GM19023 (cell line): ENCODE data around the gene CEP170.
"Not testable (repeated sequence)": the region's sequence is repeated elsewhere in the genome, so short reads cannot be mapped to it uniquely, and the experiment has no call there.

ENCODE experiments used
- ATAC-seq: cut with Tn5 transposase; IDR thresholded peaks from one replicate; pipeline ENCODE4 v1.9.1; 2021; ENCODE audit warnings: mild to moderate bottlenecking, moderate library complexity; ENCODE audit not compliant: unreplicated experiment

The CEP170 gene

DNA sequence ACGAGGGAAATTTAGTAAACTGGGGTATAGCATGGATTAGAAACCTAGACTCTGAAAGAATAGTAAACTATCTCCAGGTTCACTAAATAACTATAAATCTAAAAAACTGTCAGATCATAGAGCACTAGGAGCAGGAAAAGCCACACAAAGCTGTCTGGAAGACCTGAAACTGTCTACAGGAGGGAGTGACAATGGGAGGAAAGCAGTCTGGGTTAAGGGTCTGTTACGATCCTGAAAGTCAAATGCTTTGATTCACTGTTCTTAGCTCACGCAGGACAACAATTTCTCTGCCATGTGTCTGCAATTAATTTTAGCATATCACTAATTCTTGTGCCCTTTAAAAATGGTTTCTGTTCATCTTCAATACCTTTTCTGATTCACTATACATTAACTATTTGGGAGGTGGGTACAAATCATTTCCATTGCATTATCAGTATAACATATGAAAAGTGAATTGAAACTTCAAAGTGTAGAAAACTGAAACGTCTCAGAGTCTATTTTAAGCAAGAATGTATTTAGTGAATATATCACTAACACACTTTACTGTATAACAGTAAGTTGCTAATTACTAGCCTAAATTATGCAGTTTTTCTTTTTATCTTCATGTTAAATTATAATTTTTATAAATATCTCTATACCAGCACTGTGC lies 18.4 kb downstream of the CEP170 start:
- ATAC-seq, result no peak

GRCh38 chr1:243234978-243235647 lies 20.0 kb downstream of the CEP170 start:
- ATAC-seq, result no peak

- ATAC-seq, result no peak
These were observed 21.2 kb downstream of the CEP170 start for GRCh38 chr1:243233908-243234307.

GRCh38 chr1:243230914-243231313 lies 24.2 kb downstream of the CEP170 start:
- no peak for ATAC-seq

DNA sequence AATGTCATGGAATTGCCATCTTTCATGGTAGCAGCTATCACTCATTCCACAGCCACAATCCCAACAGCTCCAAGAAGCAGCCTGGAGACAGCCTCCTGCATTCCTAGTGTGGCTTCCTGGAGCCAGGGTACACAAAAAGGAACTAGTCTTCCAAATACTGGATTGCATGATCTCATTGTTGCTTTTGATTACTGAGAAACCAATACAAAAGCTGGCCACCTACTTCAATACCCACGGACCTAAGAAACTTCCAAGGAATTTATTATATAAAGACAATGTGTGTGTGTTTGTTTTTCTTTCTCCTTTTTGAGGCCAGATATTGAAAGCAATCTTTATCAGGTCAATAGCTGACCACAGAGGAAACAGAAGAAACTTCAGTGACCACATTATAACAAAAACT lies 25.6 kb downstream of the CEP170 start:
- no peak for ATAC-seq

DNA sequence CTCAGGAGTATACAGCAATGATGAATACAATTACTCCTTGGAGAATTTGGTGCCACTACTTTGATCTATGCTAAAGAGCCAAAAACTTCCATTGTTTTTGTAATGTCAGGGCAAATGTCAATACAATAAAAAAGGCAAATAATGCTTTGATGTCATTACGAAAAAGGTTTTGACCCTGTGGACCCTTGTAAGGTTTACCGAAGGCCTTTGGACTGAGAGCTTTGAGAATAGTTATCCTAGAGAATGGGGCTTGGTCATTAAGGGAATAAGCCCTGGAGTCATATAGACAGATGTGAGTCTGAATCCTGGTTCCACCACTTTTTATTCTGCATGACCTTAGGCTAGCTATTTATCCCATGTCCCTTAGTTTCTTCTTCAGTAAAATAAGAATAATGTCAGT lies 27.5 kb downstream of the CEP170 start:
- no peak for ATAC-seq

DNA sequence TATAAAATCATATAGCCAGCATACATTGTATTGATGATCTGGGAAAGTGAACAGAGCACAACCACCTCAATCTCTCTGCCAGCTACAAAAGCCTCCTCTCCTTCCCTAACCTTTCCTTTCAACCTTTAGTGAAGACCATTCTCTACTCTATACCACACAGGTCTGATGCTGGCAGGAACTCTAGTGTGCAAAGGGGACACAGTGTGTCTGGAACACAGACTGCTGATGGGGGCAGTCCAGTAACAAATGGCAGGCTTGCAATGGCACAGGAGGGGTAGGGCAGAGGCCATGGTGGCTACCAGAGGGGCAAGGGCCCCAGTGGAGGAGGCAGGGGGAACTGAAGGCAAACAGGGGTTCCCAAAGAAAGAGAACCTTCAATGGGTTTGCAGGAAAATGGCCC lies 37.0 kb downstream of the CEP170 start:
- ATAC-seq, result no peak

DNA sequence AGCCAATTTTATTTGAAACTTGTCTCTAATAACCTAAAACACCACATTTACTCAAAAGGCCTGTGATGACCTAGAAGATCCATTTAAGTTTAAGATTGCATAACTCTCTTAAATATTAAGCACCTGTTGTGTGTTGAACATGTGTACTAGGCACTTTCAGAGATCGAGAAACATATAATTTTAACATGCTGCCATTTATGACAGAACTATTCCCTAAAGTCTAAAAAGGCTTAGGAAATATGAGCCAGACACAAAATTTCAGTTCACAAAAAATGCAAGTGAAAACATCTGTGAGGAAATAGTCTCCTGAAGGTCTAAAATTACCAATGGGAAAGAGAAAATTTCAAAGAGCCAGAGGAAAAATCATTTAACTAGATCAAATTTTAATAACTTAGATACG lies 37.7 kb downstream of the CEP170 start:
- no peak for ATAC-seq

GRCh38 chr1:243216741-243217140 lies 38.3 kb downstream of the CEP170 start:
- no peak for ATAC-seq

DNA sequence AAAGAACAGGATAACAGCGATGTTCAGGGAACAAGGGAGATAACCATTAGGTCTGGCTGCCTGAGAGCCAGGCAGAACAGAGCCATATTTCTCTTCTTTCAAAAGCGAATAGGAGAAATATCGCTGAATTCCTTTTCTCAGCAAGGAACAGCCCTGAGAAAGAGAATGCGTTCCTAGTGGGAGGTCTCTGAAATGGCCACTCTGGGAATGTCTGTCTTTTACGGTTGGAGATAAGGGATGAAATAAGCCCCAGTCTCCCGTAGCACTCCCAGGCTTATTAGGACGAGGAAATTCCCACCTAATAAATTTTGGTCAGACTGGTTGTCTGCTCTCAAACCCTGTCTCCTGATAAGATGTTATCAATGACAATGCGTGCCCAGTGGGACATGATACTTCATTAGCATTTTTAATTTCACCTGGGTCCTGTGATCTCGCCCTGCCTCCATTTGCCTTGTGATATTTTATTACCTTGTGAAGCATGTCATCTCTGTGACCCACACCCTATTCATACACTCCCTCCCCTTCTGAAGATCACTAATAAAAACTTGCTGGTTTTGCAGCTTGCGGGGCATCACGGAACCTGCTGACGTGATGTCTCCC lies 39.7 kb downstream of the CEP170 start:
- ATAC-seq, result not testable (repeated sequence)

DNA sequence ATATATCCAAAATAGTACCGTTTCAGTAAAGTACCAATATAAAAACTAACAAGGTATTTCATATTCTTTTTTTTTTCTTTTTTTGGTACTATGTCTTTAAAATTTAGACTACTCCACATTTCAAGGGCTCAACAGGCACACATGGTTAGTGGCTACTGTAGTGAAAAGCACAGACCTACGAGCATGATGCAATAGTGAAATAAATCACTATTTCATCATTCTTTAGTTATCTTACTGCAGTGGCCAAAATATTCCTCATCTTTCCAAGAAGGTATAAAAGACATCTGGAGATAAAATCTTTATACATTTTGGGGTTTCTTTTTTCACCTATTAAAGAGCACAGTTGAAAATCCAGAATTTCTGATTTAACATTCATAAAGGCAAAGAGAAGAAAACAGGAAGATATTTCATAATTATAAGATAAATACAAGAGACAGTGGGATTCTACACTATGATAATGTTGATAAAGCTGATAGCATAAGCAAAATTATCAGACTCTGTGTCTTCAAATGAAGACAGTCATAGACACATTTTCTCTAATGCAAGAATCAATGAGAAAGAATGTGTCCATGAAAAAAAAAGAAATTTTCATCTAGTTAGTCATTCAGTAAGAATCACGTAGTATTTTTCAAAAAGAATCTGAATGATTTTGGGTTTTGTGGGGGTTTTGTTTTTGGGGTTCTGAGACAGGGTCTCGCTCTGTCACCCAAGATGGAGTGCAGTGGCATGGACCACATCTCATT lies 41.9 kb downstream of the CEP170 start:
- ATAC-seq, result no peak

DNA sequence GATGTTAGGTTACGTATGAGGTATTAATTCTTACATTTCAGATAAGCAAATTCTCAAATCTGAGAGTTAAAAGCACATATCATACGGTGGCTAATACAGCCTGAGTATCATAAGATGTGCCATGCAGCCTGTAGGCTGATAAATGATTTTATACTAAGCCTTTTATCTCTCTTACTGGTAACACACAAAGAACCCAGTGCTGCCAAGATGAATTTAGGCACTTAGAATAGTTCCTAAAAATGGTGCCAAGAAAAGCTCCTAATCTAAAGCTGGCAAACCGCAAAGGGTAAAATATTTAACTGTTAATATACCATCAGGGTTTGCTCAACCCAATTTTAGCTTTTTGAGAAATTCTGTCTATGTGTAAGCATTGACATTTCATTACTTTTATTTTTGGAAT lies 43.1 kb downstream of the CEP170 start:
- ATAC-seq, result not testable (repeated sequence)

- ATAC-seq, result not testable (repeated sequence)
These were observed 50.0 kb downstream of the CEP170 start for GRCh38 chr1:243205026-243205501.

DNA sequence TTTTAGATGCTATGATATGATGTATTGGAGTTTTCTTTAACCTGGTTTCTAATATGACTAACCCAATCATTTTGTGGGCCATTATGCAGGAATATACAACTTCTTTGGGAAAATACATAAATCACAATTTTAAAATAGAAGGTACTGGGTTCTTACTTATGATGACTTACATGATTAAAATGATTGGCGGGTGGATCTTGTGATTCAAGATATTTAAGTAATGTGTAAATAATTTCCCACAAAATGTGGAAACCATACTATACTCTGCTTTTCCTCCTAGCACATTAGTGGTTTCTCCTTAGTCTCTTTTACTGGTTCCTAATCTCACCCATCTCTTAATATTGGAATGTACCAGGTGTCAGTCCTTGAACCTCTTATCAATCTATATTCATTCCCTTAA lies 50.7 kb downstream of the CEP170 start:
- ATAC-seq, result not testable (repeated sequence)

- ATAC-seq, result not testable (repeated sequence)
These were observed 51.9 kb downstream of the CEP170 start for GRCh38 chr1:243203196-243203595.

GRCh38 chr1:243201316-243201715 lies 53.8 kb downstream of the CEP170 start:
- ATAC-seq, result not testable (repeated sequence)

- not testable (repeated sequence) for ATAC-seq
These were observed 57.6 kb downstream of the CEP170 start for GRCh38 chr1:243197524-243197923.

DNA sequence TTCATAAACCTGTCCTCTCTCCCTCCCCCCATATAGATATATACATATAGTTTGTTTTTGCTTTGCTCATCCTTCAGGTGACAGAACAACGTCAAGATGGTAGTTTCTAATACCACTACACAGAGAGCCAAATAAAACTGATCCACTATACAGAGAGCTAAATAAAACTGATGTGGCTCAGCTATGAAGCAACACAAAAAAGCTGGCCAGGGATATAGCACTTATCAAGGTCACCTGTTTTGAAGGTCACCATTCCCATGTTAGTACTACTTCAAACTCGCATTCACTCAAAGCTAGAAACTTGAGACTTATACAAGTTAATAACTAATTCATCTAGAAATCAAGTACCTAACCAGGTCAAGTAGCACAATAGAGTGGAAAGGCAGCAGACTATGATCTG lies 61.8 kb downstream of the CEP170 start:
- ATAC-seq, result not testable (repeated sequence)

DNA sequence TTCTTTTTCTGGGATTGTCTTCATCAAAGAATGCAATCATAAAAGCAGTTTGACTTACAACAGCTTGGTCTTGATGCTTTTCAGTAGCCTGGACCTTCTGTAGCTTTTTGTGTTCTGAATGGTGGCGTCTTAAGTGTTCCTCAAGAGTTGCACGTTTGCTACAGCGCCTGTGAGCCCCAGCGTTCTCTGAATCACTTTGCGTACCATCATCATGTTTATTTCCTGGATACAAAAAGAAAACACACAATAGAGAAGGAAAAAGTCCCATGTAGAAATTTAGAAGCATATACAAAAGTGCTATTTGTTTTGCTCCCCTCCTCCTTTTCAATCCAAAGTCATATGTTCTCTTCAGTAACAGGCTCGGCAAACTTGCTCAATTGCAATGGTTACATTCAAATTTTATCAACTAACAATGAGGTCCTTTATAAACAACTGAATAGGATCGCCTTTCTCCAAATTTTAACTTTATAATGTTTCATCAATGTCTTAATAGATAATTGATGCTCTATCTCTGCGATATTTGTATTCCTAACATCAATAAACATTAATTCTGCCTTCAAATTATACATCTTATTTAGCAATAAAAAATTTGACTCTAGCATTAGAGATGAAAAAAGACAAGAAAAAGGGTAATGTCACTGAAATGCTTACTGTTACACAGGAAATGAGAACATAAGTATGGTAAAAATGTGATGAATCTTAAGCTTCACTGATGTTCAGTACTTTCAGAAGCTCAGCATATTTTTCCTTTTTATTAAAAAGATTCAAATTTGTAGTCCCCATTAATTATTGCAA lies 68.7 kb downstream of the CEP170 start:
- not testable (repeated sequence) for ATAC-seq

GRCh38 chr1:243184787-243185186 lies 70.3 kb downstream of the CEP170 start:
- ATAC-seq, result not testable (repeated sequence)

DNA sequence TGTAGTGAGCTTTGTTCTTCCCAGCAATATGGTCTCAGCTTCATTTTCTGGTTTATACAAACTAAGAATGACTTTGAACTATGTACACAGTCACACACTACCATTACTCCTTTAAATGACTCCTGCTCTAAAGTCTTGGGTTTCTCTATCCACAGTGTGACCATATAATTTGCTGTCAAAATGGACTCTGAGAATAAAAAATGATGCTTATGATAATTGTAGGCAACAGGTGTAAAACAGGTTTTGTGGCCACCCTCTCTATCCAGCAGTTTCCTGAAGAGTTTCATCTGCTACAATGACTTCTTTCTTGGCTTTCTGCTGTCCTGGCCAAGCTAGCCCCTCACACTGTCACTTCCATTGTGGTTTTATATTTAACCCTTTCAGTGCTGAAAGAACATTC lies 71.4 kb downstream of the CEP170 start:
- not testable (repeated sequence) for ATAC-seq
